DMS53 treated with DMSO at 0.1 percent for 48 hours (cell line): ENCODE data around the gene TIMM10B.

Experiments
- DNase-seq: peaks from one replicate; lab custom pipeline; 2025; ENCODE audit not compliant: unreplicated experiment; lab: John Stamatoyannopoulos, UW

Gene TIMM10B

DNA sequence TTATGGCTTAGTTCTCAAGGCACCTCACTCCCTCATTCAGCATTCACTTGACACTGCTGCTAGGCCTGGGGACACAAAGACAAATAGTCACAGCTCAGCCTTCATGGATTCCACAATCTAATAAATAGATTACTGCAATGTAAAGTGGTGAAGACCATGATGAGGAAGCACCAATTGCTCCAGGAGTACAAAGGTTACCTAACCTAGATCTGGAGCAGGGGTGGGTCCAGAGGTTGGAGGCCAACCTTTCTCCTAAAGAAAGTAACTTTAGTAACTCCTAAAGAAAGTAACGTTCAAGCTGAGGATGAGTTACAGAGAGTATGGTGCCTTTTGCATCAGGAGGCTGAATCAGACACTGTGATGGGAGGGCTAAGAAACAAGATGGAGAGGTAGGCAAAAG, 11.7 kb upstream of the TIMM10B start:
- no peak for DNase-seq

DNA sequence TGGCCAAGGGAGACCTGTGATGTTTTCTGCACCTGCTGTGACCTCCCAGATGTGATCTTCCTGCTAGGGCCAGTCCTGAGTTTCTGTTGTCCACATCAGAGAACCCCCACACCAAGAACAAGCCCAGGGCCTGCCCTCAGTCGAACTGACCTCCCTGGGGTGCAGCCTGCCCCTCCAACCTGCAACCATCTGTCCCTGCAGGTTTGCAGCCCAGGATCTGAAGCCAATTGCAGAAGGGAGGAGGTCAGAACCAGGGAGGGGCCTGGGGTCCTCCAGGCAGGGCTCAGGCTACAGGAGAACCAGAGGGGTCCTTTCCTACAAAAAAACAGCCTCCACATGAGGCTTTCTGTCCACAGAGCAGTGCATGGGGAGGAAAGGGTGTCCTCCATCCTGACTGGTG, 8.4 kb upstream of the TIMM10B start:
- DNase-seq = no peak

DNA sequence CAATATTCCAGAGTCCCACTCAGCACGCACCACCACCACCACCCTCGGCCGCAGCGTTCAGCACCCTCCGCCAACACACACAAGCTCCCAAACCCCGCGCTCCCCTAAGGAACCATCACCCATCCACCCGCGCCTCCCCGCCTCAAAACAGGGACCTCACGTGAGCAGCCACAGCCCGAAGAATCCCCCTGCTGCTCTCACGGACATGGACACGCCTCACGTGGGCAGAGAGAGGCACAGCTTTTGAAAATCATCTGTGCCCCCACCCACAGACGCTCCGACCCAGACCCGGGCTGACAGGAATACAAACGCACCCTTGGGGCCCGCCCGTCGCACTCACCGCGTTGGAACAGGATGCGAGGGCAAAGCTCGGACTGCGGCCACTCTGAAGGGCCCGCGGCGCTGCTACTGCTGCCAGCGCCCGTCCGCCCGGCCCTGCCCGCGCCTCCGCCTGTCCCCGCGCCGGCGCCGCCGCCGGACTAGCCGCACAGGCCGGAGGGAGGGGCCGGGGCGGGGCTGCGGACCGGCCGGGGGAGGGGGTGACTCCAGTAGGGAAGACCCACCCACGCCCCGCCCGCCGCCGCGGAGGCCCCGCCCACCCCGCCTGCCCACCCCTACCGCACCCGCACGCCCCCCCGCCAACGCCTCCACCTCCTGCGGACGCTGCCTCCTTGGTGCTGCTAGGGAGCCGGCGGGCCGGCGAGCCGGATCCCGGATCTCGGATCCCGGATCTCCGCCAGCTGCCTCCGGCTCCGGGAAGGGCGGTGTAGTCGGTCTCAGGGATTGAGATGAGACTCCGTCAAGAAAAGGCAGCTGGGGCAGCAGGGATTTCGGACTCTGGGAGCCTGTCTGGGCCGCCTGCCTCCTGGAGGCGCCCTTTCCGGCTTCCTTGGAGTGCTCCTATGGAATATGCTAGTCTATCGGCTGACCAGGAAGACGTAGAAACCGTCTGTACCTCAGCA, 7.6 kb upstream of the TIMM10B start, which contains the start of gene TRIM3:
Gene TRIM3 (minus strand): TSS at position 491 of the 962 bp plus-strand sequence. CDS start 8,246 bp downstream, outside the sequence.
- peak; percentile 72 for DNase-seq

DNA sequence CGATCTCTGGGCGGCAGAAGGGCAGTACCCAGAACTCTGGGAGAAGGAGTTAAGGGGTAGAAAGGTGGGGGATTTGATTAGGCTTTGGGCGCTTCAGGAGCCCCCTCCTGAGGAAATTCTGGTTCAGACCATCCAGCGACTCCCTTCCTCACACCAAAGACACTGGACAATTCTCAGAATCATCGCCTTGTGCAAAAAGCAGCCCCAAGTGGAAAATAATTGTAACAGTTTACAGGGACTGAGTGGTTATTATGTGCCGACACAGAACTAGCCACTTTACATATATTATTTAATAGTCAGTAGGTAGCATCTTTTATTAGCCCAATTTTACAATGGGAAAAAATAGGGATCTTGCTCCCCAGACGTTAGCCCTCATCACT, 6.9 kb upstream of the TIMM10B start:
- DNase-seq = no peak

DNA sequence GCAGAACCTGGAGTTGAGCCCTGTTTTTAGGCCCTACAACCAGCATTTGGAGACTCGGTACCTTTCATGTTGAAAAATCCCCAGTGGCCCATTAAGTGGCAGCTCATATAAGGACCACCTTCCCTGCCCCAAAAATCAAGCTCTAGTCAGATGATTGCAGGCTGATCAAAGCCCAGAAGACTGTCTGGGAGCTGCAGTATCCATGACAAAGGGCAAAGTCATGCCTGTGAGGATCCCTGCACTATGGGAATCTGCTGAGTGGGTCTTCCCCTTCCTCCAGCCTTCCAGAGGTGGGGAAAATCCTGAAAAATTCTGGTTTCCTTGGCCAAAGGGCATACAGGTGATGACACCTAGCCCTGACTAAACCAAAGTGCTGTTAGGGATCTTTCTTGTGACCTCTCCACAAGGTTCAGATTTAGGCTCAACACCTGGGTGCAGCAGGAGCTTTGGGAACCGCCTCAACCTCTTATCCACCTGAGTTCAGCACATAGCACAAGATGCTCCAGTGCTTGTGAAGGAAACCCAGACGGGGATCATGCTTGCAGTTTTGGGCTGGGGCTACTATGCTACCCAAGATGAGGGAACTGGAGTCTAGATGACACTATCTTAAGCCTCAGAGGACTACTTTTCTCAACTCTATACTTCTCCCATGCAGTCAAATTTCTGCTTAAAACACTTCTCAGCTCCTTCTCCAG, 6.3 kb upstream of the TIMM10B start:
- DNase-seq = no peak

DNA sequence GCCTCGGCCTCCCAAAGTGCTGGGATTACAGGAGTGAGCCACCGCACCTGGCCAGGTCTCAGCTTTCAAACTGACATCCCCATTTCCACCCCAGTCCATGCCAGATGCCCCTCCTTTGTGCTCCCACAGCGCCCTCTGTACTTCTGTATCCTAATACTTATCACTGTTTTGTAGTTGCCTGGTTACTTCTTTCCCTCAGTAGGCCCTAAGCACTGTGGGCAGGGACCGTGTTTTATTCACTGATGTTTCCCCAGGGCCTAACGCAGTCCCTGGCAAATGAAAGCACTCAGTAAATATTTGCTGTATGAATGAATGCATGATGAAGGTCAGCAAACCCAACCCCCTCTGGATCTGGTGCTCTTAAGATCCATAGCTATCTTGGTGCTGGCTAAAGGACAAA, 5.4 kb upstream of the TIMM10B start:
- DNase-seq = peak; percentile 48

DNA sequence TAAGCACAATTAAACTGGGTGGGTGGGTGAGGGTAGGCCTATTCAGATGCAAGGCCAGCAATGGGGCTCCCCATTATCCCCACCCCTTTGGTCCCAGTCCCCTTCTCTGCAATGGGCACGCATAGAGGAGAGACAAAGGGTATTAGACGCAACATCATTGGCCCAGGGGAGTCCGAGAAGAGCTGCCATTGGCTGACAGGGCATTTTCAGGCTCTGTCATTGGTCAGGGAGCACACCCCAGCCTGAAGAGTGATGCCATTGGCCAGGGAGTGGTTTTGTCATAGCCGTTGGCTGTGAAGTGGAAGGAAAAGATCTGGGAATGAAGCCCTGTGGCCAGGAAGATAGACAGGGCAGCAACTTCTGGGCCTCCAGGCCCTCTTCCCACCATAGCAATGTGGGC, 4.7 kb upstream of the TIMM10B start:
- no peak for DNase-seq

DNA sequence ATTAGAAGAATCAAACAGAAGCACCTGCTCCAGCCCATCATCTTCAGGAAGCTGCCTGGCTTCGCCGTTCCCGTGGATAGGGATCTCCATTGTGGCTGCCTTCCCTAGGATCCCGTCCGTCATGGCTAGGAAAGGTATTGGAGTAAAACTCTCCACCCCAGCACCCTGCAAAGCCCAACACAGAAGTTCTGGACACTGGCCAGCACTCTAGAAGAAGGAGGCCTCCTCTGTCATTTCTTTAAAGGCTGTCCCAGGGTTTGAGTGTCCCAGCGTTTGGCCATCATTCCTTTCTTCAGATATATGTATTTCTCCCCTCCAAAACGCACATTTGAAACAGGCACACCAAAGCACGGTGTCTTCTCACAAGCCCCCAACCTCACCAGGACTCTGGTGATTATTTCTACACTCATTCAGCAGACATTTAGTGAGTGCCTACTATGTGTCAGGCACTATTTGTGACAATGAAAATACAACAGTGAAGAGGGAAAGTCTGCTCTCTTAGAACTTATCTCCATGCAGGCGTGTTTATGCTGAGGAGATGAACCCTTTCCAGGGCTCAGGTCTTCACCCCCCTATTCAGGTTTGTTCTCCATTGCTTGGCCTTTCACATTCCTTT, 894 bp upstream of the TIMM10B start:
- DNase-seq = no peak

DNA sequence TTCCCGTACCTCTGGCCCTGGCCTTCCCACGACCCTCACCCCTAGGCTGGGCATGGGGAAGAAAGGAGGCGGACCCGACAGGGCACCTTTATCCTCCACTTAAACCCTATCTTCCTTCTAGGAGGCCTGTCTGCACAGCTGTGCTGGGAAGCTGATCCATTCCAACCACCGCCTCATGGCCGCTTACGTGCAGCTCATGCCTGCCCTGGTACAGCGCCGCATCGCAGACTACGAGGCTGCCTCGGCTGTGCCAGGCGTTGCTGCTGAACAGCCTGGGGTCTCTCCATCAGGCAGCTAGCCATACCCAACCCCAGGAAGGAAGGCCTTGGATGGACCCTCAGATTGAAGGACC, 599 bp downstream of the TIMM10B start:
- DNase-seq = no peak

DNA sequence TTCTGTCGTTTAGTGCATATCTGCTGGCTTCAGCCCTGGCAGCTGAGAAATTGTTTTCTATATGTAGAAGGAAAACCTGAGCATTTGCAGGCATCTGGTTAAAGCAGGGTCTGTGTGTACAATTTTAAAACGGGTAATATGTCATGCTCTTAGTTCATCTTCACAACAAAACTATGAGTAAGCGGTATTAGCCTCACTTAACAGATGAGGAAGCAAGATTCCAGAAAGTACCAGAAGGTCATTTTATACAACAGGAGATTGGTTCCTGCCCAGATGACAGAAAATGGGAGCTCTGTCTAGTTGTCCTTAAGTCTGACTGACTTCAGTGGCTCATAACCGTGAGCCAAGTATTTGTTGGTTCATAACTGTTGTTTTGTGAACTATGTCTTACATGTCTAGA, 1.1 kb downstream of the TIMM10B start:
- DNase-seq = no peak

DNA sequence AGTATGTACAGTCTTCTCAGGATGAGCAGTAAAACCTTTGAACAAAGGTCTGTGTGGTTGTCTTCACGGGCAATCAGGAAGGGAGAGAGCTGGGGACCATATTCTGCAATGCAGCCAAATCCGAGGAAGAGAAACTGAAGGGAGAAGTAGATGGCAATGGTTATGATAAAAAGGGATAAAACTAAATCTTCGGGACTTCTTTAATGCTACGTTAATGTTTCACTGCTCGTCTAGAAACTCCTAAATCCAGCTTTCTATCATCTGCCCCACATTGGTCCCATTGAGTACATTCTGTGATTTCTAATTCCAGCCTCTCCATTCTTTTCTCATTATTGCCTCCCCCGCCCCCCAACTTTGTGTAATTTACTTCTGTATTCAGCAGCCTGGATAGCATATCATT, 1.7 kb downstream of the TIMM10B start:
- DNase-seq = no peak

DNA sequence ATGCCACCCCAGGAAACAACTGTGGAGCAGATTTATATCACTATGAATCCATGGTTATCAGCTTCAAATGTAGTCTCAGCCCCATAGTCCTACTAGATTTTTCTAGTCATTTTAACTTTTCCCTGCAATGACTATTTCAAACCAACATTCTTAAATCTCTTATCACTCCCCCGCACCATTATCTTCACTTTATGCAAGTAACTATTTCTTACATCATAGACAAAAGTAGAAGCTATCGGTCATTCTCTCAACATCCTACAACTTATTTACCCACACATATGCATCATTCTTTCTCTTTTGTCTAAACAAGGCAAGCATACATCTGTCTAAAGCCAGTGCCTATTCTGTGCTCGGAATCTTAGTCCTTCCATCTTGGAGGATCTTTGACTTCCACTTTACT, 4.4 kb downstream of the TIMM10B start:
- no peak for DNase-seq

DNA sequence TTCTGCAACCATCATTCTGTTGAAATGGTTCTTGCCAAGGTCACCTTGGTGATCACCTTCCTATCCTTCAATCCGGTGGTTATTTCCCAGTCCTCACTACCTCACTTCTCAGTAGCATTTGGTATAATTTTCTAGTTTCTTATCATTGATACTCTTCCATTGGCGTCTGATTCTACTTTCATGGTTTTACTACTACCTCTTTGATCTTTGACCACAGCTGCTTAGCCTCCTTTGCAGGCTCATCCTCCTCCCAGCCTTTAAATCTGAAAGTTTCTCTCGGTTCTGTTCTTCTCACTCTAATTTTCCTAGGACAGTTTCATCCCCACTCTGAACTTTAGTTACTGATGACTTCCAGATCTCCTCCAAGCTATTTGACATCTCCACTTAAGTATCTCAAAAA, 5.0 kb downstream of the TIMM10B start:
- no peak for DNase-seq

DNA sequence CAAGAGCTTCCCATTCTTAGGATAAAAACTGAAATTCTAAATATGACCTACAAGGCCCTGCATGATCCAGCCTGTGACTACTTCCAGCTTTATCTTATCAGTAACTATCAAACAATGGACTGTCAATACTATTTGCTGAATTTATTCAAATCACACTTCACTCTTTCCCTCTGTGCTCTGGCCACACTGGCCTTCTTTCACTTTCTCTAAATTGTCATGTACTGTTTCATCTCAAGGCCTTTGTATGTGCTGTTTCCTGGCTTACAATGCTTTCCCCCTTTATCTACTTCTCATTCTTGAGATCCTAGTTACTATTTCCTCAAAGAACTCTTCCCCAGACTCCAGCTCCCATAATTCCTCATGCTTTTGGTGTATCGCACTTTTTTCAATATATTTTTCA, 5.6 kb downstream of the TIMM10B start:
- no peak for DNase-seq

DNA sequence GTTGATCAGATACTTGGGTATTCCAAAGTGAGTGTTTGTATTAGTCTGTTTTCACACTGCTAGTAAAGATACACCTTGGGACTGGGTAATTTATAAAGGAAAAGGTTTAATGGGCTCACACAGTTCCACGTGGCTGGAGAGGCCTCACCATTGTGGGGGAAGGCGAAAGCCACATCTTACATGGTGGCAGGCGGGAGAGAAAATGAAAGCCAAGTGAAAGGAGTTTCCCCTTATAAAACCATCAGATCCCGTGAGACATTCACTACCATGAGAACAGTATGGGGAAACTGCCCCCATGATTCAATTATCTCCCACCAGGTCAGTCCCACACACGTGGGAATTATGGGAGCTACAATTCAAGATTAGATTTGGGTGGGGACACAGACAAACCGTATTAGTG, 7.0 kb downstream of the TIMM10B start:
- no peak for DNase-seq

DNA sequence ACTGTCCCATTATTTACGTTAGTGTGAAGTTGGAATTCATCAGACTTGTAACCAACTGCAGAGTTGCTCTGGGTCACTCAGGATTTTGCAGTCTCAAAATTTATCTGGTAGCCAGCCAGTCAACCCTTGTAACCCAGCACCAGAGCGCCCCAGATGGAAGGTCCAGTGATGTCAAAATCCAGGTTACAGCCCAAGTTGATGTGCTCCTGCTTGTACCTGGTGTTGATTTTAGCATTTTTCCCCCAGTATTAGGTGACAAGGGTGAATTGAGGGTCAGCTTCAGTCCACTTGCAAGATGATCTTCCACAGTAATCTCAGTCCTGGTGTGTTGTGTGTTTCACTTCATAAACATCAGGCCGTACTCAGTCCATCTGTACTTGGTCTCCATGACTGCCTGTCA, 7.5 kb downstream of the TIMM10B start:
- DNase-seq = no peak

DNA sequence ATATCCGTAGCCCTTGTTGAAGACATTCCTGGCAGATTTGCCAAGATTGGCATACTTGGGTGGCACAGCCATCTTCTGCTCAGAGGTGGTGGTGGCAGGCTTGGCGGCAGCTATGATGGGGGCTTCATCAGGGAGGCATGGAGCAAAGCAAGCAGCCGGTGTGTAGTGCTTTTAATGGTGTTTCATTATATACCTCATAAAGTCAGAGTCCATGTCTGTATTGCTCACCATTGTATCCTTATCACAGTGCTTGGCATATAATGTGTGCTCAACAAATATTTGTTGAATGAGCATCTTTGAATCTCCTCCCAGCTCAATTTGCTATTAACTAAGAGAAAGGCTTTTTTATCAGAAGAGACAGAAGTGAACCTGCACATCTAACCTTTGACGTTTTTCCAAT, 8.0 kb downstream of the TIMM10B start:
- DNase-seq = no peak

DNA sequence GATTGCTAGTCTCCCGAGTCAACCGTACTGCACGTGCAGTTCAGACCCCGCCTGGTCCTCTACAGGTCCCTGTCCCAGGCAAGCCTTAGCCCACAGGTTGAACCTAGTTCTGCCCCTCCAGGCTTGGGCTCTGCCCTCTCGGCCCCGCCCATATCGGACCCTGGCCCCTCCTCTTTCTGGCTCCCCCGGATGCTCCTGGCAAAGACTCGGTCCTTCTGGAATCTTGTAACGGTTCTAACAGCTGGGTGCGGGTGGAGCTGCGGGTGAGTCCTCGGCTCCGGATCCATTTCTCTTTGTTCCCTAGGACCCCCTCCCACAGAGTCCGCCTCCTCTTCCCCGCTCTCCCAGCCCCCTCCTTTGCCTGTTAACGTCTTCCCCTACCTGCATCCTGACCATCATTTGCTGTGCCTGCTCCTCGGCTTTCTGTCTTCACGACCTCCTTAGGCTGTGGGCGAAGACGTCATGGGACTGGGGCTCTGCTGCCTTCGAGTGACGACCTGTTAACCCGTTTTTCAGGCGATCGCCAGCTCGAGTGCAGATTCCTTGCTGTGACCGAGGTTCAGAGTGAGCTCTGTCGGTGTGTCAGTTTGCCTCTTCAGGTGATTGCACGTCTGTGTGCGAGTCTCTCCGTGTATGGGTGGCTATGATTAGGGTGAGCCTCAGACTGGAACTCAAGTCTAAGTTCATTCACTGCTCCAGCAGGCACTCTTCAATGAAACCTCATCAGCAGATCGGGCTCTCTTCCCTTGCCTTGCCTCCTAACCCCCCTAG, 16.0 kb downstream of the TIMM10B start, which contains the start of gene DNHD1:
Gene DNHD1 (plus strand): TSS at position 212 of the 771 bp plus-strand sequence. CDS start 936 bp downstream, outside the sequence.
- DNase-seq = no peak

DNA sequence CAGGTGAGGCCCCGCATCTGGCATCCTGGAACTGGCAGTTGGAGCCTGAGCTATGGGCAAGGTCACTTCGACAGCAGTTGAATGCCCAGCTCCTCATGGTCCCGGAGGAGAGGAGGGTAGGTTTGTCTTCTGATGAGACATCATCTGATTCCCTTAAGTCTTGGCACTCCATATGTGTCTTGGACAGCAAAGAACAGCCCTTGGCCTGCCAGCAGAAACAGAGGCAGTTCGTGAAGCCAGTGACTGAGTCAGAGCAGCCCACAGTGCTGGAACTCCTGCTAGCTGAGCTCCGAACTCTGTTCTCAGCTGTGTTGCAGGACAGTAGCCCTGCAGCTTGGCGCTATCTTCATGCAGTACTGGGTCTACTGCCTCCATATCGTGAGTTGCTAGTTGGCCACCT, 16.8 kb downstream of the TIMM10B start:
- DNase-seq = no peak

DNA sequence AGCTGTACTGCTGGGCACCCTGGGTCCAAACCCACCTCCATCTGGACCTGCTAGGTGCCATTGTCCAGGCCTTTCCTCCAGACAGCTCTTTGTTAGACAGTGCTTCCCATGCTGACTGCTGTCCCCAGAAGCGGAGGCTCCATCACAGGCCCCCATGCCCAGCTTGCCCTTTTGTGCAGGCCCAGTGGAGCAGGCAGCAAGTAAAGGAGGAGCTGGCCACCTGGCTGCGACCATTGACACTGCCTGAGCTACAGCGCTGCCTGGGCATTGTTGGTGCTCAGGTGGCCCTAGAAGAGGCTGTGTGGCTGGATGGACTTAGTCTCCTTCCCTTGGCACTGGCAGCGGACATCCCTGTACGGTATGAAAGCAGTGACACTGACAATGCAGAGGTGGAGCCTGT, 17.2 kb downstream of the TIMM10B start:
- DNase-seq = no peak

DNA sequence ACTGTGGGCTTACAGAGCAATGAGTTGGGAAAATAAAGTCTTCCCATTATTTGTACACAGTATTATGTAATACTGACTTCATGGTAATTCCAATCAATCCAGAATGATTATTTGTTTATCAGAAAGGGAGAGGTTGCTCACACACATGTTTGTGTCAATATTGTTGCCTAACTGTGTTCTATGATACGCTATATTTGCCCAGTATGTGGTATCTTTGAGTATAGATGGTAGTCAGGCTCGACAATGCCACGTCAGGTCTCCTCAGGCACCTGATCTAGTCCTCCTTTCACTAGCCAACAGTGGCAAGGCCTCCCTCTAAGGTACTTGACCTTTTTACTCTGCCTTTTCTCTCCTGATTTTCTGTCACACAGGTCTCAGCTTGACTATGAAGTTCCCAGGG, 21.1 kb downstream of the TIMM10B start:
- no peak for DNase-seq
